T-helper 2 cell (primary cell): ENCODE measurements around the gene CDH23.

ENCODE experiments used
- DNase-seq, 5 experiments: peaks; one replicate each; pipeline versions ENCODE4 v3.0.0 to v3.0.0-alpha.2; 2012 to 2022

The CDH23 gene

DNA sequence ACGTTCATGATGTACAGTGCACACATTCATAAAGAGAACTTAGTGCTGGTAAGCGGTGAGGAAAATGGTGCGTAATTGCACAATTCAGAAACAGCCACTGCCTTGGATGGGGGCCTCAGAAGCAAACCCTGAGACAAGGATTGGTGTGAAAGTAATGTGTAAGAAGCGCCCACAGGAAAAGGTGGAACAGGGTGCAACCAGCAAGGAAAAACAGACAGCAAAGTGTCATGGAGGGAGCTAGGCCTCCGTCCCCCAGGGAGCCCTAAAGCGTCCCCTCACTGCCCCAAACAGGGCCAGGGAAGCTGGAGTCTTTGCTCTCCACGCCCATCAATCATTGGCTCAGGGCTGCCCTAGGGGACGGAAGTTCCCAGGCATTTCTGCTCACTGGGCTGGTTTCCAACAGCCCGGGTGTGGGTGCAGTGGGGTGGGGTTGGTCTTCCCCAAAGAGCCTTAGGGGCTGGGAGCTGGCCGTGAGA, 332.5 kb downstream of the CDH23 start:
- no peak for DNase-seq

DNA sequence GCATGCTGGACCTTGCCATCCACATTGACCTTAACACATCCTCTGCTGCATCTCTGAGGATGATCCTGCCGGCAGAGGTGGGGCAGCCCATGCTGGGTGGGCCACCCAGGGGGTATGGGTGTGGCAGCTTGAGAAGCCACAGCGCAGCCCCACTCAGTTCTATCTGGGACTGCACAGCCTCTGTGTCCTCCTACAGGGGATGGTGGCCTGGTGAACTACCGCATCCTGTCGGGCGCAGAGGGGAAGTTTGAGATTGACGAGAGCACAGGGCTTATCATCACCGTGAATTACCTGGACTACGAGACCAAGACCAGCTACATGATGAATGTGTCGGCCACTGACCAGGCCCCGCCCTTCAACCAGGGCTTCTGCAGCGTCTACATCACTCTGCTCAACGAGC, 335.1 kb downstream of the CDH23 start:
- DNase-seq = peak in 1 of 5 experiments; percentile 37

GRCh38 chr10:71734797-71735196, 338.1 kb downstream of the CDH23 start:
- DNase-seq = no peak

GRCh38 chr10:71735709-71736569, 339.2 kb downstream of the CDH23 start:
- DNase-seq = peak in 3 of 5 experiments; percentile 31 to 81 (median 79)

- DNase-seq = no peak
Observed at GRCh38 chr10:71736570-71736952, 339.8 kb downstream of the CDH23 start.

DNA sequence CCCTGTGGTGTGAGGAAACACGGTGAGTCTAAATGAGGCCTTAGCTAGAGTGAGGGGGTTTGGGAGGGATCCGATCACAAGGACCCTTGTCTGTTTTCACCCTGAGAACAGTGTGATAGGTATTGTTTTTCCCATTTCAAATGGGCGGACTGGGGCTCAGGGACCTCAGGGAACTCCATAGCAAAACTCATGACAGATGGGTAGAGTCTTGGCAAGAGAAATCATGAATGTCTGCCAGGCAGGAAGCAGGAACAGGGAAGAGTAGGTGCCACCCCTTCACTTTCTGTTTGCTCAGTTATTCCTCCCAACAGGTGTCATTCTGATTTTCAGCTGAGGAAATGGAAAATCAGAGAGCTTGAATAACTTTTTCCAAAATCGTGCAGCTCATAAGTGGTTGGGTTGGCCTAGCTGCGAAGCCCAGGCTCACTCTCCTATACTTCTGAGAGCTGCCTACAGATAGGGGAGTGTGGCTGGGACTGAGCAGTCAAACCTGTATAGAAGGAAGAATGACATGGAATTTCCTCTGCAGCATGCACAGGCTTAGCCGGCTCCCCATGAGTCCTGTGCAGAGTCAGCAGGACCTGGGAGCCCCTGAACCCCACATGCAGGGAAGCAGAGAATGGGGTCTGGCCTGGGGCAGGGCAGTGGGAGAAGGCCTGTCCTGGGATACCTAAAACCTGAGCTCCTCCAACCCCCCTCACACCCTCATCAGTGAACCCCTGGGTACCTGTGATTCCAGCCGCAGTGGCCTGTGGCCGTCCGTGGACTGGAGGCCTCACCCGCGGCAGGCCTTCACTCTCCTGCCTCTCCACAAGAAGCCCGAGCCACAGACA, 340.5 kb downstream of the CDH23 start:
- no peak for DNase-seq

DNA sequence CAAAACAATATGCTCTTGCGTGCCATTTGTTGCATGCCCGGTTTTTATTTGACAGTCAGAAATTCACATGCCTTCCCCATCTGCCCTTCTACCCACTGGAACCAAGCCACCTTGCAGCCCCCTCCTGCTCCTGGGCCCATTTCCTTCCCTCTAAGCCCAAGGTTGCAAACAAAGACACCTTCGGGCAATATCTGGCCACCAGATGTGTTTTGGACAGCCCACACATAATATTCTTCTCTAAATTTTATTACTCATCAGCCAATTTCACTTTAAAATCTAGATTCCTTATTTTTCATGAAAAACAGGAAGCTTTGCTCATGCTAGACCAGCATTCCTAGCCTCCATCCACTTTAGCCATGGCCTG, 341.1 kb downstream of the CDH23 start:
- DNase-seq = no peak

DNA sequence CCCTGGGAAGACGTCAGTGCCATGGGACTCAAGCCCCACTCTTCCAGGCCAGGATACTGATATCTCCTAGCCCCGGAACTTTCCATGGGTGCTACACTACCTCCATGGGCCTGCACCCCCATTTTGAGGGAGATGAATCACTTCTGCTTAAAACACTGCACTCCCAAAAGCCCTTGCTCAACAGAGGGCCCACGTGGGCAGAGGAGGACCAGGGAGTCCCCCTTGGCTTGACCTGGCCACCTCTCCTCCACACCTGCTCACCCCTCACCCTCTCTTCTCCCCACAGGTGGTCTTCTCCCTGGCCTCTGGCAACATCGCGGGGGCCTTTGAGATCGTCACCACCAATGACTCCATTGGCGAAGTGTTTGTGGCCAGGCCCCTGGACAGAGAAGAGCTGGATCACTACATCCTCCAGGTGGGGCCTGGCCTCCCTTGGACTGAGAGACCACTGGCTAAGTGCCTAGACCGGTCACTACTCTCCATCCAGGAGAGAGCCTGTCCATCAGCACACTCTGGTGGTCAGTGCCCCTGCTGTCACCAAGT, 342.7 kb downstream of the CDH23 start:
- DNase-seq = no peak

DNA sequence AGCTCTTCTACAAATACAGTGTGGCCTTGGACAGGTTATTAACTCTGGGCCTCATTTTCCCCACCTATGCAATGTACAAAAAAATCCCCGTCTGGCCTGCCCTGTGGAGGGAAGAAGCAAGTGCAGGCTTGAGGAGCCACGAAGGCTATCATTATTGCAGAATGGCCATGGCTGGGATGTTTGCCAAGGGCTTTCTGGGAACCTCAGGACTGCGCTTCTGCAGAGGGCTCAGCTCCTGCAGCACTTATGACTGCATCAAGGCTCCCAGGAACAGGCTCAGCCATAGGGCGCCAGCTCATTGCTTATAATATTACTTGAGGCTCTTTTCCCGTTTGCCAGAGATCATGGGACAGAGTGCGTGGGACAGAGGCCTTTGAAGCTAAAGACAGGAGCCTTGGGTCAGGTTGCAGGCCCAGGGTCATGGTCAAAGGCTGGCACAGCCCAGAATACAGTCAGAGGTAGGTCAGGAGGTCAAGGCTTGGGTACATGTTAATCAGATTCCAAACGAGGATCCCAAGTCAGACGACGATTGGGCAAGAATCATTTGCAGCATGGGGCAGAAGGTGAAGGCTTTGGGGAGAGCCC, 343.4 kb downstream of the CDH23 start:
- DNase-seq = no peak

- DNase-seq = peak in 1 of 5 experiments; percentile 49
Observed at GRCh38 chr10:71741029-71741428, 344.3 kb downstream of the CDH23 start.

DNA sequence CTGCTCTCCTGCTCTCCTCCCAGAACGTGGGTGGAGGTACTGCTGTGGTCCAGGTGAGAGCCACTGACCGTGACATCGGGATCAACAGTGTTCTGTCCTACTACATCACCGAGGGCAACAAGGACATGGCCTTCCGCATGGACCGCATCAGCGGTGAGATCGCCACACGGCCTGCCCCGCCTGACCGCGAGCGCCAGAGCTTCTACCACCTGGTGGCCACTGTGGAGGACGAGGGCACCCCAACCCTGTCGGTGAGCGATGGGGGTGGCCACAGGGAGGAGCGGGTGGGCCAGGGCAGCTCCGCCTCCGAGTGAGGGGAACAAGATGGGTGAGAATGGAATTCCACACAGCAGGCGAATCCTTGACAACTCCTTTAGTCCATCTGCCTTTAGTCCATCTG, 345.0 kb downstream of the CDH23 start:
- no peak for DNase-seq

- DNase-seq = peak in 2 of 5 experiments; percentile 67 to 80
Observed at GRCh38 chr10:71742301-71743088, 345.8 kb downstream of the CDH23 start.

DNA sequence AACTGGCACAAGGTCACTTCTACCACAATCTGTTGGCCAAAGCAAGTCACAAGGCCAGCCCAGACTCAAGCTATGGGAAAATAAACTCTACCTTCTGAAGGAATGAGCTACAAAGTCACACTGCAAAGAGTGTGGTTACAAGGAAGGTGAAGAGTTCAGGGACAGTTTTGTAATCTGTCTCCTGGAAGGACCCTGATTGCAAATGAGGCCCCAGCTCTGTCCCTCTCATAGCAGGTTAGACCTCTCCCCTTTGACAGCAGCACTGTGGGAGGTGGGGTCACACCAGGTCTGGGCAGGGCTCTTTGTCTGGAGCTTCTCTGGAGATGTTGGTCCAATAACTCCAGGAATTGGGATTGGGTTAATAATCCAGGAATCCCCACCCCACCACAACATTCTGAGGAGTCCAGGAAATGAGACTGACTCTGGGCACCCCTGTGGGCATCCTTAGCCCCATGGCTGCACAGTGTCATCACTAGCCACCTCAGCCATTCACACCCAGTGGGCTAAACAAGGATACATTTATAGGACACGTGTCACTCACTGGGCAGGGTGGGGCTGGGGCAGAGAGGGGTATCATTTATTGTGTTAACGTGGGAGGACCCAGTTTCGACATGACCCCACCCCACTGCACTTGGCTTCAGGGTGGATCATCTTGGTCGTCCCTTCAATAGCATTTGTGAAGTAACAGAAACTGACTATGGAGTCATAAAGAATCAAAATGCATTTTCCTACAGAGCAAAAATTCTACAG, 346.5 kb downstream of the CDH23 start:
- no peak for DNase-seq

DNA sequence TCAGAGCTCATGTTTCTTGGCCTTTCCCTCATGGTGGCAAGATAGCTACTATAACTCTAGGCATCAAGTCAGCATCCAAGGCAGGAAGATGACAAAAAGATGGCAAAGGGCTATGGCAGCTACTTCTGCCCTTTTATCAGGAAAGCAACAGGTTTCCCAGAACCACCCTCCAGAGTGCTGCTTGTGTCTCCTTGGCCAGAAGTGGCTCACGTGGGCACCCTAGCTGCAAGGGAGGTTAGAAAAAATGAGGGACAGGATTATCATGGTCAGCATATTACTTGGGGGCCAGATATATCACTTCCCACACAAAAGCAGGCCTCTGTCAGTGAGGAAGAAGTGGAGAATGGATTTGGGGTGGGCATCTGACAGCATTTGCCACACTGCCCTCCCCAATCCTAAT, 347.1 kb downstream of the CDH23 start:
- DNase-seq = no peak

- no peak for DNase-seq
Observed at GRCh38 chr10:71744897-71745663, 348.4 kb downstream of the CDH23 start.

DNA sequence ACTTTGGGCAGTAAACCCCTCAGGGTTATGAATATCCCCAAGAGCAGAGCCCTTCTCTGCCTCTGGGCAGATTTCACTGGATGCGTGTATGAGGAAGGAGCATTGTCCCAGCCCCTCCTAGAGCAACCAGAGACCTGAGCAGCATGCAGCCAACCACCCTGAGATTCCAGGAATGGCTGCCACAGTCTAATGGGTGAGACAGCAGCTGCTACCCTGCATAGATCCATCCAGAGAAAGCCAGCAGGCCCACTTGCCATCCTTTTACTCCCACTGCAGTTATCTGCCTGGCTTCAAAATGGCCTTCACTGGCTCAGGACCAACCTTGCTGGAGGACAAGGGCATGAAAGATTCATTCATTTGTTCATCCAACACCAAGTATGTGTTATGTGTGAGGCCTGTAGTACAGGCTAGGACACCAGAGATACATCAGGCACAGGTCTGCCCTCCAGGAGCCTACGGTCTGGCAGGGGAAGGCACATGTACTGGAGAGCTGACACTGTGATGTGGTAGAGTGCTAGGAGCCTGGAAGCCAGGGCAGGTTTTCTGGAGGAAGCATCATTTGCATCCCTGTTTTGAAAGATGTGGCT, 349.0 kb downstream of the CDH23 start:
- DNase-seq = no peak

DNA sequence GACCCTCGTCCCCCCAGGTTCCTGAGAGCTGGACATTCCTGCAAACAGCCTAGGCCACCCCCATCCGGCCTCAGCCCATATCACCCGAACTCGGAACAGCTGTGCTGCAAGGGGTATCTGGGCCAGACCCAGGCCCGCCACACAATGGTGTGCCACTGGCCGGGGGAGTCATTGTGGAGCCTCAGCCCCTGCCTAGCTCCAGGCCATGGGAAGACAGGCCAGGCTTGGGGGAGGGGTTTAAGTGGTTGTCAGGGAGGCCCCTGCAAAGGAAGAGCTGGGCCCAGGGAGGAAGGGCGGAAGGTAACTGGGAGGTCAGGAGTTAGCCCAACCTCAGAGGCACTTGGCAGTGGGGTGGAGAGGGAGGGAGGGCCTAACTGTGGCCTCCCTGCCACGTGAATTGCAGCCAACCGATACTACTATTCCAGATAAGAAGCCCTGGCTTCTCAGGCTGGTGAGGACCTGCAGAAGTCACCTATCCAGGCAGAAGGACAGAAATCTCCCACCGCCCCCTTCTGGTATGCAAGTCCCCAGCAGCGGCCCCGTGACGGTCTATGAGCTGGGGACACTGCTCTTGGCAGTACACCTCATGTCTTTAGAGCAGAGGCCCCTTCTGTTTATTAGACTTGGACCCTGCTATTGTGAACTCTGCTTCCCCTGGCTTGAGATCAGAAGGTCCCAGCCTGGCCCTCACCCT, 349.8 kb downstream of the CDH23 start:
- DNase-seq = no peak

GRCh38 chr10:71747039-71747531, 350.4 kb downstream of the CDH23 start:
- no peak for DNase-seq
